Measurements from ENCODE around the gene PTPN20.

Gene PTPN20

GRCh38 chr10:47043928-47044538 lies 132.8 kb downstream of the PTPN20 start:
- no peak for TF ChIP-seq CTCF (conservative IDR thresholded peaks at IDR 0.05; ENCODE audit: control insufficient read depth, insufficient read depth, low read depth, low read length)
- no peak overlapping the region for H3K4me3 ChIP-seq (ENCODE audit: control insufficient read depth, low read depth, low read length)
- no peak for DNase-seq (ENCODE audit: low read depth)

- TF ChIP-seq CTCF (conservative IDR thresholded peaks at IDR 0.05; ENCODE audit: control insufficient read depth, insufficient read depth, low read depth, low read length) = no peak
- H3K4me3 ChIP-seq (ENCODE audit: control insufficient read depth, low read depth, low read length) = no peak overlapping the region
- no peak for DNase-seq (ENCODE audit: low read depth)
Measured at GRCh38 chr10:47044741-47045140, 133.5 kb downstream of the PTPN20 start.

GRCh38 chr10:47045331-47045861 lies 134.2 kb downstream of the PTPN20 start:
- no peak overlapping the region for H3K4me3 ChIP-seq (ENCODE audit: control insufficient read depth, low read depth, low read length)
- no peak for TF ChIP-seq CTCF (conservative IDR thresholded peaks at IDR 0.05; ENCODE audit: control insufficient read depth, insufficient read depth, low read depth, low read length)

GRCh38 chr10:47046321-47047126 lies 135.3 kb downstream of the PTPN20 start:
- no peak overlapping the region for H3K4me3 ChIP-seq (ENCODE audit: control insufficient read depth, low read depth, low read length)
- no peak for TF ChIP-seq CTCF (conservative IDR thresholded peaks at IDR 0.05; ENCODE audit: control insufficient read depth, insufficient read depth, low read depth, low read length)
- no peak for DNase-seq (ENCODE audit: low read depth)

More at GRCh38 chr10:47045331-47045861, 134.2 kb downstream of the PTPN20 start:
- DNase-seq (ENCODE audit: low read depth) = no peak

GRCh38 chr10:47047127-47047504 lies 135.9 kb downstream of the PTPN20 start:
- no peak overlapping the region for H3K4me3 ChIP-seq (ENCODE audit: control insufficient read depth, low read depth, low read length)
- no peak for DNase-seq (ENCODE audit: low read depth)
- TF ChIP-seq CTCF (conservative IDR thresholded peaks at IDR 0.05; ENCODE audit: control insufficient read depth, insufficient read depth, low read depth, low read length) = no peak

GRCh38 chr10:47047577-47048525 lies 136.6 kb downstream of the PTPN20 start:
- peak; percentile 83 for TF ChIP-seq CTCF (conservative IDR thresholded peaks at IDR 0.05; ENCODE audit: control insufficient read depth, insufficient read depth, low read depth, low read length)
- peak; percentile 66 for DNase-seq (ENCODE audit: low read depth)
- no peak overlapping the region for H3K4me3 ChIP-seq (ENCODE audit: control insufficient read depth, low read depth, low read length)

Measured in fibroblast of mammary gland (primary cell).